ENCODE measurements around the gene LCE7A. TPM values are rescaled to one million over a fixed set of nuclear protein-coding genes. Genes with fewer than 3 reads are reported as not detected.

LCE7A gene
- polyA plus RNA-seq, 2 of the 4 experiments (the other 2 are of a cell fraction) = not detected

- DNase-seq (ENCODE audit: low read depth in 1 of 2, low spot score in 1 of 2) = no peak
- ChIA-PET CTCF (no interaction called here), POLR2A (no interaction called here)
- Histone ChIP-seq H3K27ac (no peak overlapping the region), H3K4me2 (no peak overlapping the region), H3K4me3 (no peak overlapping the region), H3K4me1 (no peaks in the 10 kb centered on the region), H3K9me3 (no peaks in the 10 kb centered on the region)
- no peak for ATAC-seq
- no peak for TF ChIP-seq EHMT2 (IDR thresholded peaks at IDR 0.05; ENCODE audit: low read depth)
- WGBS (ENCODE audit: missing lambda C conversion rate) = 4% methylated on average over 5 of the region's 5 CpGs
- no peak for FAIRE-seq
Observed at GRCh38 chr1:152823294-152823693, 36.5 kb upstream of the LCE7A start.

- FAIRE-seq (no peak), ATAC-seq (no peak), DNase-seq (ENCODE audit: low read depth in 1 of 2, low spot score in 1 of 2) (no peak)
- no peak for TF ChIP-seq NPAS2 (CRISPR knock-in tag; IDR thresholded peaks at IDR 0.05; ENCODE audit: borderline replicate concordance)
- TF ChIP-seq ESRRA (IDR thresholded peaks at IDR 0.05; ENCODE audit: borderline replicate concordance, low read length) = no peak
- TF ChIP-seq RARB (CRISPR knock-in tag; IDR thresholded peaks at IDR 0.05) = no peak
- no peak for TF ChIP-seq REST (IDR thresholded peaks at IDR 0.05)
- TF ChIP-seq BCL3 (IDR thresholded peaks at IDR 0.05) = no peak
- no peak for TF ChIP-seq EP300 (IDR thresholded peaks at IDR 0.05)
- TF ChIP-seq CHD2 (IDR thresholded peaks at IDR 0.05; ENCODE audit: low read length, partially characterized antibody) = no peak
- TF ChIP-seq FOSL2 (IDR thresholded peaks at IDR 0.05) = no peak
- no peak for TF ChIP-seq FOSL2 (CRISPR knock-in tag; IDR thresholded peaks at IDR 0.05)
- TF ChIP-seq TFCP2L1 (CRISPR knock-in tag; IDR thresholded peaks at IDR 0.05) = no peak
- no peak for TF ChIP-seq EHMT2 (IDR thresholded peaks at IDR 0.05; ENCODE audit: low read depth)
- Histone ChIP-seq H3K9me3 (no peaks in the 10 kb centered on the region), H3K4me1 (no peaks in the 10 kb centered on the region), H3K4me3 (no peak overlapping the region), H3K27ac (no peak overlapping the region), H3K4me2 (no peak overlapping the region)
- ChIA-PET POLR2A (no interaction called here), CTCF (no interaction called here)
Observed at GRCh38 chr1:152824964-152825363, 34.8 kb upstream of the LCE7A start.

- Histone ChIP-seq H3K4me2 (no peak within 1 kb of the TSS), H3K9me3 (no peaks in the 10 kb centered on the region), H3K4me1 (no peaks in the 10 kb centered on the region), H3K4me3 (no peak within 1 kb of the TSS), H3K27ac (no peak within 1 kb of the TSS)
- CTCF ChIA-PET = interaction anchor here (0.7 kb wide), 1 partner anchor 16 kb away, joined by 3 read pairs; no protein-coding TSS in a partner anchor
- POLR2A ChIA-PET = no interaction called here
- 0% methylated on average over 2 of the region's 2 CpGs for WGBS (ENCODE audit: missing lambda C conversion rate)
- FAIRE-seq (no peak), DNase-seq (ENCODE audit: low read depth in 1 of 2, low spot score in 1 of 2) (no peak), ATAC-seq (no peak)
- TF ChIP-seq ELK1 (IDR thresholded peaks at IDR 0.05; ENCODE audit: low read depth, low read length) = no peak
- TF ChIP-seq EHMT2 (IDR thresholded peaks at IDR 0.05; ENCODE audit: low read depth) = no peak
- no peak for TF ChIP-seq TP53 (CRISPR knock-in tag; IDR thresholded peaks at IDR 0.05)
- TF ChIP-seq HOXB13 (CRISPR knock-in tag; IDR thresholded peaks at IDR 0.05; ENCODE audit: low read depth) = no peak
- no peak for TF ChIP-seq POLR2AphosphoS2 (conservative IDR thresholded peaks at IDR 0.05; ENCODE audit: low read length)
- TF ChIP-seq NPAS2 (CRISPR knock-in tag; IDR thresholded peaks at IDR 0.05; ENCODE audit: borderline replicate concordance) = no peak
- no peak for TF ChIP-seq PHF8 (IDR thresholded peaks at IDR 0.05; ENCODE audit: borderline replicate concordance, low read depth)
- TF ChIP-seq USF2 (IDR thresholded peaks at IDR 0.05) = no peak
- TF ChIP-seq SMC3 (IDR thresholded peaks at IDR 0.05) = no peak
- no peak for TF ChIP-seq KDM1A (IDR thresholded peaks at IDR 0.05; ENCODE audit: low read depth)
- no peak for TF ChIP-seq PBX3 (IDR thresholded peaks at IDR 0.05)
- no peak for TF ChIP-seq ATOH8 (CRISPR knock-in tag; IDR thresholded peaks at IDR 0.05; ENCODE audit: low read depth)
- no peak for TF ChIP-seq HES2 (IDR thresholded peaks at IDR 0.05)
Observed at GRCh38 chr1:152827173-152827572, 32.6 kb upstream of the LCE7A start, which contains the start of gene LCE1A. LCE1A (plus strand) TSS chr1:152827473; CDS start chr1:152827473, 0 bp downstream.

Data from A549 (cell line).